HK-2 (cell line): ENCODE results near the gene NOTCH4.
"Not testable (repeated sequence)": the region's sequence is repeated elsewhere in the genome, so short reads cannot be mapped to it uniquely, and the experiment has no call there.

ENCODE experiments used
- DNase-seq: peaks from one replicate; pipeline ENCODE4 v3.0.0-alpha.2; 2018; ENCODE audit not compliant: unreplicated experiment

Gene NOTCH4

GRCh38 chr6:32216998-32217397 is 6.9 kb downstream of the NOTCH4 start:
- no peak for DNase-seq

DNA sequence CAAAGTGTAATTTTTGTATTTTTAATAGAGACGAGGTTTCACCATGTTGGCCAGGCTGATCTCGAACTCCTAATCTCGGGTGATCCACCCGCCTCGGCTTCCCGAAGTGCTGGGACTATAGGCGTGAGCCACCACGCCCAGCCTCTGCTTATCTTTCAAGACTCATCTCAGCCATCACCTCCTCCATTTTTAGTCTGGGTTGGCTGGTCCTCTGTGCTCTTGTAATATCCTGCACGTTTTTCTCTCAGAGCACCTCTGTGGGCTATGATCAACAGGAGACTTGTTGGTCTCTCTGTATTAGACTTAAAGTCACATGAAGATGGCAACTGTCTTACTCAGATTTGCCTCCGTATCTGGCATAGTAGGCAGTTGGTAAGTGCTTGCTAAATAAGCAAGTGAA is 7.6 kb downstream of the NOTCH4 start:
- DNase-seq: no peak

DNA sequence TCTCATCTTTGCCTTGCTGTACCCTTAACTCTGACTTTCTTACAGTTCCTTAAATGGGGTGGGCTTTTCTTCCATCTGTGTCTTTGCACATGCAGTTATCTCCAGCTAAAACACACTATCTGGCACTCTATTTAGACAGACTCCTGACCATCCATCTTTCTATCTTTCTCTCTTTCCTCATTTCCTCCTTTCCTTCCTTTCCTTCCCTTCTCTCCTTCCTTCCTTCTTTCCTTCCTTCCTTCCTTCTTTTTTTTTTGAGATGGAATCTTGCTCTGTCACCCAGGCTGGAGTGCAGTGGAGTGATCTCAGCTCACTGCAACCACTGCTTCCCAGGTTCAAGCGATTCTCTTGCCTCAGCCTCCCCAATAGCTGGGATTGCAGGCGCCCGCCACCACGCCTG is 8.2 kb downstream of the NOTCH4 start:
- no peak for DNase-seq

DNA sequence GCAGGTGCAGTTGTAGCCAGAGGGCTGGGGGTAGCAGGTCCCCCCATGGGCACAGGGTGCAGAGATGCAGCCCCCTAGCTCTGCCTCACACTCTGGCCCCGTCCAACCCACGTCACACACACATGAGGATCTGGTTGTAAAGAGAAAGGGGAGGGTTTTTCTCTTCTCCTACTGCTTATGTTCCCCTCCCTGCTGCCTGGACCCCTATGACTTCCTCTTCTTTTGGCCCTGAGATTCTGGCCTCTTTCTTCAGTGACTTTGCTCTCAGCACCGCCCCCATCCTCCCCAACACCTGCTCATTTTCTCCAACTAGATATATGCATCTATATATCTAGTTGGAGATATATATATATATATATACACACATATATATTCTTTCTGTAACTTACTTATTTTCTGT is 9.7 kb downstream of the NOTCH4 start:
- no peak for DNase-seq

DNA sequence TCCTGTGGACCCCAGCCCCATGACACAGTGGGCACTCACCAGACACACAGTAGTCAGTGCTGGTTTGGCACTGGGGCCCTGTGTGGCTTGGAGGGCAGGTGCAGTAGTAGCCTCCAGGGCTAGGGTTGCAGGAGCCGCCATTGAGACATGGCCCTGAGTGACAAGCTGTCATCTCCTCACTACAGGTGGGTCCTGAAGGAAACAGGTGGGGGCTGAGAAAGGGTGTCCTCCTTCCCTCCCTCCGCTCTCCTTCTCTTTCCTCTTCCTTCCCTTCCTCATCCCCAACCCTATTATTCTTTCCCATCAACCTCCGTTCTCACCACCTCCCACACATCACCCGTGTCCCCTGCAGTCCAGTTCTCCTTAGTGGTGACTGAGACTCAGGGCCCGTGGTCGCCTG is 10.2 kb downstream of the NOTCH4 start:
- no peak for DNase-seq

DNA sequence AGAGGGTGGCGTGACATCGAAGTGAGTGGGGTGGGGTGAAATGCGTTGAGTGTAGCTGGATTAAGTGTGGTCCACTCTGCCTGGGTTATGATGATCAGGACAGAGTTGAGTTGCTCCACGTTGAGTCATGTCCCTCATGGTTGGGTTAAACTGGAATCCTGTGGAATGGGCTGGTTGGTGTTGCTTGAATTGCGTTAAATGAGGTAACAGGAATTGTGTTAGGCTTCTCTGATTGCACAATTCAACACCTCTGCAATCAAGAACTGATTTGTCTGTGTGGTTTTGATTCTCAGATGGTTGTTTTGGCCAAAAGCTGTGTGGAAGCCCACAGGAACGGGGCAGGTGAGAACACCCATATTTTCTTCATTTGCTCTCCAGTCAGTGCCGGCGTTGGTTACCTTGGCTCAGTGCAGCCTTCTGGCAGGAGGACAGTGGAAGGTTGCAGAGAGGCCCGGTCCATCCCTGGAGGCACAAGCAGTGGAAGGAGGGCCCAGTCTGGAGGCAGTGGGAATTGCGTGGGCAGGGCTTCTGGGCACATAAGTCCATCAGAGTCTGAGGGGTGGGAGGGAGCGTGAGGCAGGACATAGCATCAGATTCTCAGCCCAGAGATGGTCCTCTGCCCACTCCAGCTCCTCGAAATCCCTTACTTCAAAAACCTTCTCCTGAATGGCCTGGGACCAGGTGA is 11.6 kb downstream of the NOTCH4 start:
- DNase-seq: no peak

GRCh38 chr6:32211432-32211831 is 12.4 kb downstream of the NOTCH4 start:
- not testable (repeated sequence) for DNase-seq

DNA sequence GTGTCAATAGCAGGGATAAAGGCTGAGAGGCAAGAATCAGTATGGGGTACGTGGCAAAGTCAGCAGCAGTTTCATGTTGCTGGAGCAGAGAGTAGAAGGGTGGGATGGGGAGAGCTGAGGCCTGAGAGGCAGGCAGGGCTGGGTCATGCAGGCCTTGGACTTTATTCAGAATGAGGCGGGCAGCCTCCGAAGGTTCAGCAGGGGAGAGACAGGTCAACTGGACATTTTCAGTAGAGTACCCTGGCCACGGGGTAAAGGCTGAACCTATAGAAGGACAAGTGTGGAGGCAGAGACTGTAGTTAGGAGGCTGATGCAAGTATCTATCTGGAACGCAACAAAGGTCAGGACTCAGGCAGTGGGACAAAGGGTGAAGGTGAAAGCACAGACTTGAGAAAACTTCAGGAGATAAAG is 13.7 kb downstream of the NOTCH4 start:
- no peak for DNase-seq

- no peak for DNase-seq
These were observed 14.9 kb downstream of the NOTCH4 start for GRCh38 chr6:32208996-32209395.

DNA sequence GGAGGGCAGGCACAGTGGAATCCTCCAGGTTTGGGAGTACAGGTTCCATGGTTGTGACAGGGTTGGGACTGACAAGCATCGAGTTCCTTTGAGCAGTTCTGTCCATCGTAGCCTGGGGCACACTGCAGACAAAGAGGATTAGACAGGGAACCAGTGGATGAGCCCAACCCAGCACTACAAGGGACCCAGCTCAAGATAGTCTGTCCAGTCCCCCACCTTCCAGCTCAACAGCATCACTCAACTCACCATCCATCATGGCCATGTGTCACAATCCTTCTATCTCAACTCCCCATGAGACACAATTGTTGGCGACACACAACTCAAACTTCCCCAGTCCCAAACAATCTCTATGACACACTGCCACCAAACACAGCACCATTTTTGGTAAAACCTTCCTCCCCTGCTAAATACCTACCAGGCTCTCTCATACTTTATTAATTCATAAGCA is 19.6 kb downstream of the NOTCH4 start:
- DNase-seq: no peak

GRCh38 chr6:32203426-32204267 is 20.2 kb downstream of the NOTCH4 start:
- no peak for DNase-seq

GRCh38 chr6:32202186-32202585 is 21.7 kb downstream of the NOTCH4 start:
- DNase-seq: no peak

DNA sequence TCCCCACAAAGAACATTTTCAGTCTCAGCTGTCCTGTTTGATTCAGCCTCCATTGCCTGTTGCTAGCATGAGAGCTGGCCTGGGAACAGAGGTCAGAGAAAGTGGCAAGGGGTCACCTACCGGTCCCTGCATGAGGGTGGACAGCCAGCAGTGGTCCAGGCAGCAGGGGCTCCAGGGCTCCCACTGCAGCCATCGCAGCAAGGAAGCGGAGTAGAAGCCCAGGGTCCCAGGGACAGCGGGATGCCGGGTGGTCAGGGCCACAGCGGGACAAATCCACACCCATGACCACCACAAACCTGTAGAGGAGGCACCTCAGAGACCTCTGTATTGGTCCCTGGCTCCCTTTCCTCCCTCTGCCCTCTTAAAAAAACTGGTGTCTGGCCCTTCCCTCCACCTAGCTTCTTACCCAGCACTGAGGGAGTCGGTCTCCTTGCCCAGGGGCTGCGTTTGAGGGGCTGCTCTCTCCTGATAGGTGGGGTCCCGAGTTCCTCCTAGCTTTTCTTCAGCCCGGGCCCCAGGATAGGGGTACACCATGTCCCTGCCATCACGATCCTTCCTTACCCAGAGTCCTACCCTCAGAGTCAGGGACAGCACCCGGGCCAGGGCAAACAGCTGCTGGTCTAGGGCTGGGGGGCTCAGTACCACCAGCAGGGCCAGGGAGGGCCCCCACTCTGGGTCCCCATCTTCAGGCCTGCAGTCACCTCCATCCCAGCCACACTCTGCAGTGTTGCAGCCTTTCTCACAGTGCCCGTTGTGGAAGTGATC is 23.0 kb downstream of the NOTCH4 start:
- DNase-seq: no peak

GRCh38 chr6:32198866-32199265 is 25.0 kb downstream of the NOTCH4 start:
- no peak for DNase-seq

DNA sequence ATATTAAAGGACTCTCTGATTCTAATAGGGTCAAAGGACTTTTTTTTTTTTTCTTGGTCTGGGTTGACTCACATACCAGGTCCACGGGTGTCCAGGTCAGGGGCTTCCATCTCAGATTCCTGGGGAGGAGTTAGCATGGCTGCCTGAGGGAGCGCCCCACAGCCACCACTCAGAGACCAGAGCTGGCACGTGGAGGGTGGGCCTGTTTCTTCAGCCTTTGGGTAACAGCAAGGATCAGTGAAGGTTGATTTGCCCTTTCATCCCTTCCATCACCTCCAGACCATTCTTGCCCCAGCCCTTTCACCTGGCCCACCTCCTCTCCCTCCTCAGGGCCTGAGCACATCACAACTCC is 25.5 kb downstream of the NOTCH4 start:
- no peak for DNase-seq

DNA sequence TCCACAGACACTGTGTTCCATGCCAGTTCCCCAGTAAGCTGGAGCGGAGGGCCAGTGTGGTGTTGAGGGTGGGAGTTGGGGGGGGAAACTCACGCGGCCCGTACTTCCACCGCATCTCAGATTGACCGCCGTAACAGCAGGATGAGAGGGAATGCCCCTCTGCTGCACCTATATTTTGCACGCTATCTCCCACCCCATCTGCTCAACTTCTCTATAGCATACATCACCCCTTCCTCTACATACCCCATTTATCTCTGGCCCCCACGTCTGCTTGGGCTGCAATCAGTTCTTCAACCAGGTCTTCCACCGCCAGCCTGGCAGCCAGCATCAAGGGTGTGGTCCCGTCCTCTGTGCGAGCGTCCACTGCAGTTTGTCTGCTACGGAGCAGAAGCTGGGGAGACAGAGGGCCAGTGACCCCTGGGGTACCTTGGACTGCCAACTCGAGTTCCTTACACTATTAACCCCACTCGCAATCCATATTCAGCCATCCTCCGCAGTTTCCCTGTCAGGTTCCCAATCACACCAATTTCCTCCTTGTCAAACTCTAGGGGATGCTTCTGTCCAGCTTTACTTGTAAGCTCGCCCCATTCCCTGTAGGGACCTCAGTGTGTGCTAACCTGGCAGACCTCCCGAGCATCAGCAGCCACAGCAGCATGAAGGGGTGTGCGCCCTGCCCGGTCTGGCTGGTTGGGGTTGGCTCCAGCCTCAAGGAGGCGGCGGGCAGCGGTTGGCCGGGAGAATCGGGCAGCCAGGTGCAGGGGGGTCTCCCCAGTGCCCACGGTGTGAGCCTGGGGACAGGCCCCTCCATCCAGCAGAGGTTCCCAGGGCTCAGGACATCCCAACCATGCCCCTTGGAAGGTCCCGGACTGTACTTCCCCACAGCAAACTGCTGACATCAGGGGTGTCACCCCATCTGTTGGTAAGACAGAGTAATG is 26.9 kb downstream of the NOTCH4 start:
- no peak for DNase-seq

- peak; percentile 64 for DNase-seq
These were observed 27.8 kb downstream of the NOTCH4 start for GRCh38 chr6:32195902-32196681.

GRCh38 chr6:32195652-32195901 is 28.3 kb downstream of the NOTCH4 start:
- DNase-seq: peak; percentile 100

DNA sequence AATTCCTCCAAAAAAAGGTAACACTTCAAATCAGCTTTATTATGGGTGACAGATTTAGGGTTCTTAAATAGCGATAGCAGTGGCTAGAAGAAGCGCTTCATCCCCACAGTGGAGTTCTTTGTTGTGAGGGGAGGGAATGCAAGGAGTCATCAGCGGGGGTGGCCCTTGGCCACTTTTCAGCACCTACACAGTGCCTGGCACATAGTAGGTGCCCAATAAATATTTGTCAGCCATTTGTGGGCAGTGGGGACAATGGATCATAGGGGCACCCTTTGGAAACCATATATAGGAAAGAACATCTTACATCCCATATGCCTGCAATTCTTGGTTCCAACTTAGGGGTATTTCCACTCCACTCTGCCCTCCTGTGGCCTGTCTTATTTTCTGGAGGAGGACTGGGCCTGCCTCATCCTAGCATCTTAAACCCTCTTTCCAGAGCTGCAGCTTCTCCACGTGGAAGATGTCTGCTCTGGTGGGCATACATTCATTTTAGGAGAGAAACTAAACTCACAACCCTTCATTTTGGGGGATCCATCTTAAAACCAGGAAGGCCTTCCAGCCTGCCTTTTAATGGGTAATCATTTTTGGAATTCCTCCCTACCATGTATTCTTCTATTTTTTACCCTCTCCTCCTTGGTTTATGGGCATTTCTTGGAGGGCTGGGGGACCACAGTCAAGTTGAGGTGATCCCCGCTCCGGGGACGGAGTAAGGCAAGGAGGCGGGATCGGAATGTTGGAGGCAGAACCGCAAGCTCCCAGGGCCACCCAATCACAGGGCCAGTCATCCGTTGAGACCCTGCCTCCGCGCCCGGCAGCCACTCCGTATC is 28.8 kb downstream of the NOTCH4 start:
- DNase-seq: peak; percentile 33

DNA sequence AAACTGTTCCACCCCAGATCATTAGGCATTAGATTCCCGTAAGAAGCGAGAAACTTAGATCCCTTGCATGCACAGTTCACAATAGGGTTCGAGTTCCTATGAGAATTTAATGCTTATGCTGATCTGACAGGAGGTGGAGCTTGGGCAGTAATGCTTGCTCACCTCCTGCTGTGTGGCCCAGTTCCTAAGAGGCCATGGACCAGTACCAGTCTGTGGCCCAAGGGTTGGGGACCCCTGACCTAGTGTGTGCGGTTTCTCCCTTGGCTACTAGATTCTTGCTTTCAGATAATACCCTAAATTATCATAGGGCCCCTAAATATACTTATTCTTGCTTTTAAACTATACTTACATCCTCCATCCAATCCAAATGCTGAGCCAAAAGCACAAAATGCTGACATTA is 29.5 kb downstream of the NOTCH4 start:
- no peak for DNase-seq
